SHP77 treated with DMSO at 0.1 percent for 48 hours (cell line): ENCODE results near the gene THSD4.
"Not testable (repeated sequence)": the region's sequence is repeated elsewhere in the genome, so short reads cannot be mapped to it uniquely, and the experiment has no call there.

Experiments used
- DNase-seq: peaks from one replicate; lab custom pipeline; 2025; lab: John Stamatoyannopoulos, UW

Gene THSD4

GRCh38 chr15:71385026-71385425 lies 269.8 kb downstream of the THSD4 start:
- DNase-seq = no peak

DNA sequence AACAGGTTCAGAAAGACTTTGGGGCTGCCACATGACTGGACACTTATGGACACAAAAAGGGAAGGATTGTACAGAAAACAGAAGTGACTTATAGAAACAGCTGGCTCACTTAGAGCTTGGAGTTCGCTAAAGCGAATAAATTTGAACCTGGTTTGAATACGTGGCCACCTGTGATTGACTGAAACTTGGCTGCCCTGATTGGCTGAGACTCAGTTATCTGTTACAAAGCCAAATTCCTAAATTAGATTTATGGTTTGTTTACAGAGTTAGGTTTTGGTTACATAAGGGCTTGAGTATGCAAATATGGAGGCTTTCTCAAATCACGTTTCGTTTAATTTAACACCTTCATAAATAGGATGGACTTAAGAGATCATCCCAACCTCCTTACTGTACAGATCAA lies 270.2 kb downstream of the THSD4 start:
- DNase-seq = no peak

- no peak for DNase-seq
Measured at GRCh38 chr15:71386005-71386404, 270.7 kb downstream of the THSD4 start.

DNA sequence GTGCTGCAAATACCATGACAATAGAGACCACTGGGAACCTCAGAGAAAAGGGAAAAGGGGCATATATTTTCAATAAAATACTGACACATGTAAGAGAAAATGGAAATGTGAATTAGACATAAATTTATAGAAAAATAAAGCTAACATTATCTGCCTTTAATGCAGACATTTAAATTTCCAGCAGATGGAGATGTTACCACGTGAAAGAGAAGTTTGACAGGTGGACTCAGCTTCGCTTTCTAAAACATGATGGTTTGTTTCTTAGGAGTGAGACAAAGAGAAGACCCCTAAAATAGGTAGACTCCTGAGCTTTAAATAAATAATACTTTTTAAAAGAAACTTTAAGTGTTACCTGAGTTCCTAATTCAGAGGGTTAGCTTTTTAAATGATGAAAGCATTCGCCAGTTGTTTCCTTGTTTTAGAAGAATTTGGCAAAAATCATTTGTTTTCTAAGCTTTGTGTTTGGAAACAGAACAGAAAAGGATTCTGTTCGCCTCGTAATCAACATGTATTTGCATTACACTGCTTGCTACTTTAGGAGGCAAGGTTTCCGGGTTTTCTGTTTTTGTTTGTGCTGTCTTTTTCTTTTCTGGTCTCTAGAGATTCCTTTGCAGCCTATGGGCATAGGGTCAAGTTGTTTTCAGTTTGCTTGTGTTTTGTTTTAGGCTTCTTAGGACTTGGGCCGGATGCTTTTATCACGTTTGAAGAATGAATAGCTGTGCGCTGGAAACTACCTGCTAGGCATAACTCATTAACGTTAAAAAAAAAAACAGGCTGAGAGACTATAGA lies 271.4 kb downstream of the THSD4 start:
- DNase-seq = no peak

- no peak for DNase-seq
Measured at GRCh38 chr15:71387810-71388209, 272.5 kb downstream of the THSD4 start.

DNA sequence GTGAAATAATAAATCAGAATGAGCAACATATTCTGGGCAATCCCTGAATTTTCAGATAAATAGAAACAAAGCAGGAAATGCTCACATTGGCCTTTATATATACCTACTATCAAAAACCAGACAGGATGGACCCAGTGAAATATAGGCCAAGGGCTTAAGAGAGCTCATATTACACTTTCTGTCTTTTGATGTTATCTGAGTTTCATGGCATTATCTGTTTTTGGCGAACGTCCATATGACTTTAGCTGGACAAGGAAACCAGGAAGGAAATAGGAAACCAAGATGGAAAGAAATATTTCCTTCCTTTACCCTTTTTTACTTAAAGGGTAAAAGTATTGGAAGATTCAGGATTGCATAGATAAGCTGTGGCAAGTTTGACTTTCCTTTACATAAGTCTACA lies 274.8 kb downstream of the THSD4 start:
- DNase-seq = no peak

GRCh38 chr15:71391421-71392088 lies 276.3 kb downstream of the THSD4 start:
- no peak for DNase-seq

- DNase-seq = no peak
Measured at GRCh38 chr15:71392861-71393283, 277.6 kb downstream of the THSD4 start.

DNA sequence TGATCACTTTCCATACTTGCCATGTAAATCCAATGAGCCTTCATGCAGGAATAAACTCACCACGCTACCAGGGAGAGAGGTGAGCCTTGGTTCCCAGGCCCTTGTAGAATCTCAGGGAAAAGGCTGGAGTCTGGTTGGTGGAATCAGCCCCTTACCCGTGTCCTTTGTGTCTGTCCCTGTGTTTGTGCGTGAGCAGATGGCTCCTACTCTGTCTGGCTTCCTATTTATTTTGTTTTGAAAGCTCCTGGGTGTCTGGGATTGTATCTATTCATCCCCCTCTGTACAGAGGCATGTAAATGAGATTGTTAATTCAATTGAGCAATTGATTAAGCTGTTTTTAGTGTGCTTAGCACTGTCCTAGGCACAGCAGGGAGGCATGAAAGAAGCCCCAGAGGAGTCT lies 278.1 kb downstream of the THSD4 start:
- no peak for DNase-seq

DNA sequence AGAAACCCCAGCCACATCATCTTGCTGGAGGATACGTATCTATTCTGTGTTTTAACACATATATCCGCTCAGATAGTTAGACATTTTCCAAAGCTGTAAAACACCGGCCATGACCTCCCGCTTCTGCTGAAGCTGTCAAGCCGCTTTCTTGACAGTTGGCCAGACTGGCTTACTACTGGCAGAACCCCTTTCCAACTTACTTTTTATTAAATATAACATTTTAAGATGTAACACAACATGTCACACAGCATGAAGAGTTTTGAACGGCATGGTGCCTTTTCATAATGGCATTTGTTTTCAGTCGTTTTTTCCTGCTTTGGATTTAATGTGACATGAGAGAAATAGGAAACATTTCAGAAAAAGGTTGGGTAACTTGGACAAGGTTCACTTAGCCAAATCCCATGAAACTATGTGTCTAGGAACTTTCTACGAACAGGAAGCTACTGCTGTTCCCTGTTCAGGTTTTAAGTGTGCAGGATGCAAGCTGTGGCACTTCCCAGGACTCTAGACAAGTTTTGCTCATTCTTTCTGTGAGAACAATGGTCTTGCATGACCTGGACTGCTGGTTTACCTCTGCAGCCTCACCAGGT lies 281.4 kb downstream of the THSD4 start:
- DNase-seq = no peak

DNA sequence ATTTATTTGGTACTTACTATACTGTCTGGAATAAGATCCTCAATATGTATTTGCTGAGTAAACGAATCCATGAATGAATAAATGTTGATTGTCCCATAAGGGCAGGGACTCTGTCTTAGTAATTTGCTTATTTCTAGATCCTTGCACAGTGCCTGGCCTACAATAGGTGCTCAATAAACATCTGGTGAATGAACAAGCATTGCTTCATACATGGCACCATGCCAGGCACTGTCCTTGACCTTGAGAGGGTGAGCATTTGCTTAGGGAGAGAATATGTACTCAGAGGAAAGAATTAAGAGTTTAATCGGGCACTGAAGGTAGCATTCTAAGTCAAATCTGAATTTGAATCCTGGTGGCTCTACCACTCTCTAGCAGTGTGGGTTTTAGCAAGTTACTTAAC lies 282.1 kb downstream of the THSD4 start:
- DNase-seq = no peak

GRCh38 chr15:71400294-71400693 lies 285.0 kb downstream of the THSD4 start:
- no peak for DNase-seq

DNA sequence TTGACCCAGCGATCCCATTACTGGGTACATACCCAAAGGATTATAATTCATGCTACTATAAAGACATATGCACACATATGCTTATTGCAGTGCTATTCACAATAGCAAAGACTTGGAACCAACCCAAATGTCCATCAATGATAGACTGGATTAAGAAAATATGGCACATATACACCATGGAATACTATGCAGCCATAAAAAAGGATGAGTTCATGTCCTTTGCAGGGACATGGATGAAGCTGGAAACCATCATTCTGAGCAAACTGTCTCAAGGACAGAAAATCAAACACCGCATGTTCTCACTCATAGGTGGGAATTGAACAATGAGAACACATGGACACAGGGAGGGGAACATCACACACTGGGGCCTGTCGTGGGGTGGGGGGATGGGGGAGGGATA lies 286.5 kb downstream of the THSD4 start:
- DNase-seq = not testable (repeated sequence)

GRCh38 chr15:71409541-71409940 lies 294.3 kb downstream of the THSD4 start:
- DNase-seq = no peak

GRCh38 chr15:71410347-71410746 lies 295.1 kb downstream of the THSD4 start:
- DNase-seq = no peak

DNA sequence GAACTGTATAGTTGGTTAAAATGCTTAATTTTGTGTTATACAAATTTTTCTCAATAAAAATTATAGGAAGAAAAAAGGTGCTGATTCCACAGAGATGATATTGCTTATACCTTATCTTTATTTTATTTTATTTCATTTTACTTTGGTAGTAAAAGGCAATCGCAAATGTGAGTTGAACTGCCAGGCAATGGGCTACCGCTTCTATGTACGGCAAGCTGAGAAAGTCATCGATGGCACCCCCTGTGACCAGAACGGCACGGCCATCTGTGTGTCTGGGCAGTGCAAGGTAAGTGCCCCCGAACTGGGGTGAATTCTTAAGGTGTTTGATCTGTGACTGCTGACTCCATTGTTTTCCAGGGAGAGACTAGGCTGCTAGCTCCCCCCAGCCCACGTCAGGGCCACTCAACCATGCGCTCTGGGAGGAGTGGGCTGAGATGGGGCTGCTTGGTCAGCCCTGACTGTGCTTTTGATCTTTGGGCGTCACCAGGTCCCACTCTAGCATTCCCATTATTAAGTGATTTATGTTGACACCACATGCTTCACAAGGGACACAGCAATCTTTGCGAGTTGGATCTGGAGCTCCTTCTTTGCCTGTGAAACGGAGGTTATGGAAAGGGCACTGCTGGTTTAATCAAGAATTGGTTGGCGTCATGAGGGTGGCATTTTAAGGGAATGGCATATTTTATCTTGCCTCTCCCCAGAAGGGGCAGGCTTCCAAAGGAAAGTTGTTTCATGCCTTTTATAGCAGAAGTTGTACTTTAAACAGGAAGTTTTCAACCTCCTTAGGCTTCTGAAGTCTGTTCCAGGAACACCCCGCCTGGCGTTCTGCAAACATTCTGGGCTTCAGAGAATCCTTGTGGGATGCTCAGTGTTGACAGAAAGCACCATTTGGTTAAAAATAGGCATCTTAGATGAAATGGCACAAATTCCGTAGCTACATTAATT lies 296.5 kb downstream of the THSD4 start:
- no peak for DNase-seq

- DNase-seq = no peak
Measured at GRCh38 chr15:71413419-71413818, 298.1 kb downstream of the THSD4 start.

DNA sequence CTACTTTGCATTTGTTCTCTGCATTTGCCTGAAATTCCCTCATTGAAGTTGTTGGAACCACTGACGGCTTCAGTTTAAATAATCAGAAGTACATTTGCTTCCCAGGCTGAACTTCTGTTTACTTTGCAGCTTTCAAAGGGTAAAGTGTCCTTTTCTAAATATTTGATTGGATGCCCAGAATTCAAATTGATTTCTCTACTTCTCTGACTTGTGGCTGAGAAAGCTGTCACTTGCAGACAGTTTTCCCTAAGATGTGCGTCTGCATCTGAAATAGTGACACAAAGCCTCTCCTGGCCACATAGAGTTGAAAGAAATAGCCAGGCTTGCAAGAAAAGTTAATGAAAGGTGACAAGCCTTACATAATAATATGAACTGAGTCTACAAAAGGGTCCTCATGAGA lies 299.6 kb downstream of the THSD4 start:
- DNase-seq = no peak

- DNase-seq = no peak
Measured at GRCh38 chr15:71422530-71423259, 307.4 kb downstream of the THSD4 start.

- no peak for DNase-seq
Measured at GRCh38 chr15:71424765-71425164, 309.5 kb downstream of the THSD4 start.

GRCh38 chr15:71425388-71425787 lies 310.1 kb downstream of the THSD4 start:
- no peak for DNase-seq
